CD4-positive, alpha-beta T cell treated with Interleukin-4 for 1 hour (primary cell): ENCODE data around the gene CMBL.
A peak's percentile ranks its signal among the peaks of the same experiment; 100 is the strongest.
"Not testable (repeated sequence)": the region's sequence is repeated elsewhere in the genome, so short reads cannot be mapped to it uniquely, and the experiment has no call there.

Source experiments
- DNase-seq, 2 donors: peaks; one replicate each; pipeline ENCODE4 v3.0.0-alpha.2; 2020 to 2022

Gene CMBL

GRCh38 chr5:10307206-10308148, at the start of gene CMBL:
Gene CMBL (minus strand): TSS chr5:10307902. CDS start chr5:10290762, 17,140 bp downstream.
- no peak for DNase-seq

GRCh38 chr5:10355071-10355889, 47.6 kb upstream of the CMBL start:
- peak in 1 of 2 donors; percentile 57 for DNase-seq

GRCh38 chr5:10354048-10354872, 46.6 kb upstream of the CMBL start:
- DNase-seq = peak; percentile 44 to 50

GRCh38 chr5:10353241-10354047, 45.7 kb upstream of the CMBL start, which contains the start of gene MARCHF6:
Gene MARCHF6 (plus strand): TSS chr5:10353695. CDS start chr5:10353899, 204 bp downstream.
- peak; percentile 94 to 95 for DNase-seq

GRCh38 chr5:10352430-10353240, 44.9 kb upstream of the CMBL start:
- no peak for DNase-seq

- no peak for DNase-seq
Measured at GRCh38 chr5:10351919-10352318, 44.2 kb upstream of the CMBL start.

- no peak for DNase-seq
Measured at GRCh38 chr5:10351199-10351905, 43.6 kb upstream of the CMBL start.

- no peak for DNase-seq
Measured at GRCh38 chr5:10348258-10348657, 40.6 kb upstream of the CMBL start.

GRCh38 chr5:10344461-10345106, 36.9 kb upstream of the CMBL start:
- not testable (repeated sequence) for DNase-seq

GRCh38 chr5:10343486-10343885, 35.8 kb upstream of the CMBL start:
- DNase-seq = no peak

GRCh38 chr5:10339958-10340357, 32.3 kb upstream of the CMBL start:
- DNase-seq = no peak

GRCh38 chr5:10339058-10339811, 31.5 kb upstream of the CMBL start:
- no peak for DNase-seq

- no peak for DNase-seq
Measured at GRCh38 chr5:10338686-10339057, 31.0 kb upstream of the CMBL start.

- DNase-seq = no peak
Measured at GRCh38 chr5:10337986-10338385, 30.3 kb upstream of the CMBL start.

GRCh38 chr5:10337107-10337506, 29.4 kb upstream of the CMBL start:
- DNase-seq = no peak

GRCh38 chr5:10335711-10336470, 28.2 kb upstream of the CMBL start:
- DNase-seq = no peak

GRCh38 chr5:10334831-10335230, 27.1 kb upstream of the CMBL start:
- no peak for DNase-seq
